Coronary artery (tissue), 2 donors: ENCODE data around the gene KIF21A.

Experiments used
- DNase-seq: peaks from one replicate; pipeline ENCODE4 v3.0.0-alpha.2; 2017; ENCODE audit warnings: low spot score
- H3K27ac ChIP-seq, 2 donors: fragments of 200-600 bp; sonication (generic); one replicate each; pipeline ENCODE4 v1.5.1; 2016 to 2019
- H3K4me3 ChIP-seq: fragments of 200-600 bp; sonication (generic); 2 replicates; pipeline ENCODE4 v1.5.1; 2016; ENCODE audit warnings: mild to moderate bottlenecking, moderate library complexity
- CTCF ChIP-seq: fragments of 200-600 bp; sonication (generic); IDR thresholded peaks from one replicate; pipeline ENCODE4 v1.5.1; 2019; ENCODE audit warnings: antibody characterized with exemption

The KIF21A gene

DNA sequence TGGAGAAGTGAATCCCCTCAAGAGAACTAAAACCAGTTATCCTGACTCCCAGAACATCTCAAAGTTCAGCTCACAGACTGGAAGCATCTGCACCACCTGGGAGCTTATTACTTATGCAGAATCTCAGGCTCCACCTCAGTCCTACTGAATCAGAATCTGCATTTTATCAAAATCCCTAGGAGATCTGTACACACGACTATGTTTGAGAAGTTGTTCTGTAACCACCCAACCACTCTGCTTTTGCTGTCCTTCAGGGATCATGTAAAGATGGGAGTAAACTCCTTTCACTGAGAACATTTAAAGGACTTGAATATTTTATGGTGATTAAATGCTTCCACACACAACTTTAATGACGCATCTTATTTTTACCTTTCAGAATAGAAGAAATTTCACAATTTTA, 98.0 kb downstream of the KIF21A start:
- H3K4me3 ChIP-seq: no peak overlapping the region
- DNase-seq: no peak
- no peak for TF ChIP-seq CTCF
- no peak overlapping the region for H3K27ac ChIP-seq

DNA sequence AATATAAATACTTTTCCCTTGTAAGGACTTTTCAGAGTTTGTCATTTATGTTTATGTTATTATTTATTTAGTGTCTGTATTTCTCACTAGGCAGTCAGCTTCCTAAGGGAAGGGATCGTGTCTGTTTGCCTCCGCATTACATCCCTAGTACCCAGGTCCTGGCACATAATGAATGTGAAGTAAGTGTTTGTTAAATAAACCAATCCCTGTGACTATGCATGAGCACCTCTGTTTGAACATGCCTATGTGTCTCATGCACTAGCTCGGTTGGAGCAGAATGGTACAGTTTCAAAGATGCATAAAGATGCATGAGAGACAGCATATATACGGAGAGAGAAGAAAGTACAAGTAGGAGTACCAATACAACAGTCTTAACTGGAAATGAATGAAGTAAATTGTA, 99.3 kb downstream of the KIF21A start:
- no peak overlapping the region for H3K4me3 ChIP-seq
- TF ChIP-seq CTCF: no peak
- H3K27ac ChIP-seq: no peak overlapping the region
- DNase-seq: no peak

GRCh38 chr12:39341761-39342160, 101.2 kb downstream of the KIF21A start:
- TF ChIP-seq CTCF: no peak
- H3K27ac ChIP-seq: no peak overlapping the region

DNA sequence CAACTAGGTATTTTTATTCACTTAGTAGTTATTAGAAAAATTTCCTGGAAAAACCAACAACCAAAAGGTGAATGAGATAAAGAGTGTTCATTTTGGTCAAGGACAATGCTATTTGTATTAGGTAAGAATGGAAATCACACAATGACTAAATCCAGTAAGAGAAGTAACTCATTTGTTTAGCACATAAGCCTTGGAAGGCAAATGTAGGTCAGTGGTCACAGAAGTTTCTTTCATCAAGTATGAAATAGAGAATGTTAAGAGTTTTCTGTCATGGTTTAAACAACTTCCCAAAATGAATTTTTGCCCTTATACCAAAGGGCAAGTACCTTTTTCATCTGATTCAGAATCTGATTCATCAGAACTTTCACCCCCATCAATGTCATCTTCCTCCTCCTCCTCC, 101.7 kb downstream of the KIF21A start:
- no peak overlapping the region for H3K27ac ChIP-seq
- DNase-seq: no peak
- TF ChIP-seq CTCF: no peak
- H3K4me3 ChIP-seq: no peak overlapping the region

More at GRCh38 chr12:39341761-39342160, 101.2 kb downstream of the KIF21A start:
- H3K4me3 ChIP-seq: no peak overlapping the region
- DNase-seq: no peak

DNA sequence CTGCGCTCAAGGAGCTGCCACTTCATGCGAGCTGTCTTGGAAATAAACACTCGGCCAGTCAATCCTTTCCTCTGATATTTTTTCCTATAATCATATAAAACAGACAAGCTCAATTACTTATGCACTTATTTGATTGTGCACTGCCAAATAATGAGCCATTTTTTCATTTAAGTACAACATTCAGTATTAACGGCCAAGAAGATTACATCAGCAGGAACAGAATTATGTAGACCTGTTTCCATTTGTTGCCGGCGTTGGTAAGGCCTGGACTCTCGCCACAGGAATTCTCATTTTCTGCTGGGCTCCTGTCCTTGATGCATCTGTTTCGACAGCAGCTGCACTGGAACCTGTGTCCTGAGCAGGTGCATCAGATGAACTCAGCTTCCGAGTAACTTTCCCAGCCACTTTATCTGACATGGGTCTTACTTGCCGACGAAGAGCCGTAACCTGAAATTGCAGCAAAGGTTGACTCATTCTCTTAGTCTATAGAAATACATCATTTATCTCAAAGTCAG, 110.2 kb downstream of the KIF21A start:
- no peak for DNase-seq
- TF ChIP-seq CTCF: no peak

DNA sequence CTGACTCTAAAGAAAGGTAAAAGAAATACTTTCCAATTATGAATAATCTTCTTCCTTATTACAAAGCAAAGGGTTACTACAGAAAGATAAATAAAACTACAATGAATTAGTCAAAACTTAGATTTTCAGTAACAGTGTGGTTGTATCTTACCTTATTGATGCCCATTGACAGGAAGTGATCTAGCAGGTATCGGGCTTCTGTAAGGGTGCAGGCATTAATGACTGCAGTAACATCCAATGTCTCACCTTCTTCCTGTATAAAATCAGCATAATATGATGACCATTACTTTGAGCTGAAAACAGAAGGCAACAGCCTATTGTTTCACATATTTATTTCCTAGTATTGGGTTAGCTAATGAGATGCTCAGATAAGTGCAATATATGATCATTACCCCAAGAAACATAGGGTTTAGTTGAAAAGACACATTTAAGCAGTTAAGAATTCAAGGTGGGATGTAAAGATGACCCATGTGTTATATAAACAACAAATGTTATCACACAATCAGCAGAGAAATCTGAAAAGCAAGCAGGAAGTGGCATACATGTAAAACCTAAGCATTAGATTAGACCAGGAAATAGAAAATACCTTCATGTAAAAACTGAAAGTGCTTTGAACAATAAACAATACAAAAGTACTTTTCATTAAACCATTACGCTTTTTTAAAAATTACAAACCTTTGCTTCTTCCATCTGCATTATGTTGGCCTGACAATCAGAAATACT, 111.2 kb downstream of the KIF21A start:
- TF ChIP-seq CTCF: no peak
- no peak overlapping the region for H3K27ac ChIP-seq
- H3K4me3 ChIP-seq: no peak overlapping the region
- DNase-seq: no peak

More for the DNA sequence above, 110.2 kb downstream of the KIF21A start:
- Histone ChIP-seq H3K27ac (no peak overlapping the region), H3K4me3 (no peak overlapping the region)

DNA sequence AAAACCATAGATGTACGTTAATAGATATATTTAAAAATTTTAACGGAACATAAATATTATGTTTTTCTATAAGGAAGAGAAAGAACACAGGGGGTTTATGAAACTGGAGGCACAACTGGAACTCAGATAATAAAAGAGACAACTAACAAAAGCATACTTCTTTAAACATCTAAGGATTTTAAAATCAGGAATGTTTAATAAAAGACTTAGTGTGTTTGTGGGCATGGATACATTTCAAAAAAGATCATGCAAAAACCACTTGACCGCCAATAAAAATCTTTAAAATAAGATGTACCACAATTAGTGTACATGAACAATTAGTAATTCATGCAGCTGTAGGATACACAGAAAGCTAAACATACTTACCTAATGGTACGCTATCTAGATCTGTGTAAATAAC, 113.0 kb downstream of the KIF21A start:
- no peak for TF ChIP-seq CTCF
- Histone ChIP-seq H3K4me3 (no peak overlapping the region), H3K27ac (no peak overlapping the region)
- DNase-seq: no peak
